ENCODE results near the gene FAM131B.
"Not testable (repeated sequence)": the region's sequence is repeated elsewhere in the genome, so short reads cannot be mapped to it uniquely, and the experiment has no call there.

The FAM131B gene
- 0 to 0.47 reads per million in 2 donors for total RNA-seq

DNA sequence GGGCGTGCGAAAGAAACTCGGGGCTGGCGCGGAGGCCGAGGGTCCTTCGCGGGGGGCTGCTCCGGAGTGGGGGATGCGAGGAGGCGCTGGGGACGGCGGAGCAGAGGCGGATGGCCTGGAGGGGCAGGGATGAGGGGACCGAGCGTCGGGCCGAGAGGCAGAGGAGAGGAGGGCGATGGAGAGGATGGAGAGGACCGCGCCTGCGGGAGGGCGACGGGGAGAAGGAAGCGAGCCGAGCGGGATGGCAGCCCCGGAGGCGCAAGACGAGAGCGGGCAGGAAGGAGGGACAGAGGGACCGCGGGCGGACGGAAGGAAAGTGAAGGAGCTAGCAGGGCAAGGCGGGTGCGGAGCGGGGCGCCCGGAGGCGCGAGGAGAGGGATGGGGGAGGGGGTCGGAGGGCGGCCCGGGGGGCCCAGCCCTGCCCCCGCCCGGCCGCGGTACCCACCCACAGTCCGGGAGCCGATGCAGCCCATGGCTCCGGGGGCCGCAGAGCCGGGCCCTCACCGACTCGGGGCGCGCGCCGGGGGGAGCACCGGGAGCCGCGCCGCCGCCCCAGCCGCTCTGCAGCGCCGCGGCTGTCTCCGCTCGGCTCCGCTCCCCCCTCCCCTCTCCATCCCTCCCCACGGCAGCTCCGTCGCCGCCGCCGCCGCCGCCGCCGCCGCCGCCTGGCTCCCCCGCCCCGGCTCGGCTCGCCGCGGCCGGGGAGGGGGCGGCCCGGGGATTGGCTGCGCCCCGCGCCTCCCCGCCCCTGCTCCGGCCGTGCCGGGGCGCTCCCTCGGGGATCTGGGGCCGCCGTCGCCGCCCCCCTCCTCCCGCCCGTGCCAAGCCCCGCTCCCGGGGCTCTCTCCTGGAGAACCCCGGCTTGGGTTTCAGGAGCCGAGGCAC is at the start of gene FAM131B:
TSS of gene FAM131B (minus strand) at position 583 of the 885 bp plus-strand sequence. CDS start at position 473, 110 bp downstream.
- DNase-seq: peak in 2 of 5 experiments; percentile 35 to 56

DNA sequence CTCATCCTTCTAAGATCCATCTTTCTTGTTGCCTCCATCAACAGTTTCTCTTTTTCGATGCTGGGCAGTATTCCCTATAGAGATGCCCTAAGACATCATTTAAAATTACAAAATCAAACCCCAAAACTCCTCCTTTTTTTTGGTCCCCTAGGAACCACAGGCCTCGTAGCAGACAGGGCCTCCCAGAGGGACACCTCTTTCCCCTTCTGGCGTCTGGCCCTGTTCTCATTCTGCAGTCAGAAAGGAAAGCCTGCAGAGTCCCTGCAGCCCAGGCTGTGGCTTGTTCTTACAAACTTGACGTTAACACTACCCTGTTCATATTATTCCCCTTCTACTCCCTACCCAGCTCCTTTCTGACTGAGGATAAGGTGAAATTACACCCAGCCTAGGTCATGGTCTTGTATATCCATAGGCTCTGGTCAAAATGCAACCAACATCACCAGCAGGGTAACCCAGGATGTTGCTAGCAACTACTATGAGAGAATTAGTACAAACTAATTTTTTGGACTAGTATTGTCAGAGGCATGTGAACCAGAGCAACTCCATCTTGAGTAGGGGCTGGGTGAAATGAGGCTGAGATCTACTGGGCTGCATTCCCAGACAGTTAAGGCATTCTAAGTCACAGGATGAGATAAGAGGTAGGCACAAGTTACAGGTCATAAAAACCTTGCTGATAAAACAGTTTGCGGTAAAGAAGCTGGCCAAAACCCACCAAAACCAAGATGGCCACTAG is 49.6 kb upstream of the FAM131B start:
- DNase-seq: no peak

DNA sequence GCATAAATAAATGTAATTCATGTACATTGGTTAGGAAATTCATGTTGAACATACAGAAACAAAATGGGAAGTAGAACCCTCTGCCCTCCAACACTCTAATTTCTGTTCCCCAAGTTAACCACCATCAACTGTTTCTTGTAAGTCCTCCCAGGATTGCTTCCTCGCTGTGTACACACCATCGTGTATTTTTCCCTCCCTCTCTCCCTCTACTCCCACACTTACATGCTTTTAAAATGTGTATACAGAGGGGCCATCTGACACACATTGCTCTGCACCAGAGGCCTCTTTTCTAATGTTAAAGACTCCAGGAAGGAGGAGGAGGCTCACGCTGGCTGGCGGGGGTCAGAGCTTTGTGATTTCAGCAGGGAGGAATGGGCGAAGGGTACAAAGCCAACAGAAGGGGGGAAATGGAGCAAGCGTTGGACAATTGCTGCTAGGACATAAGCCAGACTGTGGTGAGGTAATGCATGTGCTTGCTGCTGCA is 48.0 kb upstream of the FAM131B start:
- DNase-seq: no peak

DNA sequence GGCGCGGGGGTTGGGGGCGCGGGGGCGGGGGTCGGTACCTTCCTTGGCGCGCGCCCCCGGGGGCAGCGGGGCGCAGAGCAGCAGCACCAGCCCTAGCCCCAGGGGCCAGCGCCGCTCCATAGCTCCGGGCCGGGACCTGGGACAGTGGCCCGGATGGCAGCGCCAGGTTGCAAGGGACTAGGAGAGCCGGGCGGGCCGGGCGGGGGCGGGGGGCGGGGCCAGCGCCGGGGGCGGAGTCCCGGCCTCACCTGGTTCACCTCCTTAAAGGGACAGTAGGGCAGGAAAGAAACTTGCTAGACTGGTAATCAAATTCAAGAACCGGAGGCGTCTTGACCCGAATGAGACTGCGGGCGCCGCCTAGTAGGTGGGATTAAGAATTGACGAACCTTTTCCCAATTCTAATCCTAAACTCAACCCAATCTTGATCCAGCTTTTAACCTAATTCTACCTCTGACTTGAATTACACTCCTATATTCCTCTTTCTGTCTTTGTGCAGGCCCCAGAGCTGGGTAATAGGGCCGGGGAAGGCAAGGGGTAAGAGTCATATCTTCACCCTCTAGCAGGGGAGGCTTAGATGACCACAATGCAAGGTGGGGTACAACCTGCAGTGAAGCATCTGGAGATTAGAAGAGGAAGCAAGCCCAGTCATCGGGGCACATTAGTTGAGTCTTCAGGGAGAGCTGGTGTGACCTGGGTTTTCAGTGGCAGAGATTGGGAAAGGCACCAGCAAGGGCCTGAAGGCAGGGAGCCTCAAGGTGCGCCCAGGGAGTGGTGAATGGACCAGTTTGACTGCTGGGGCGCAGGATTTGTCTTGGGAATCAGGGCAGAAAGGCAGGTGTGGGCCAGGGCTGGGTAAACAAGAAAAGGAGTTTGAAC is 46.4 kb upstream of the FAM131B start, which contains the start of gene EPHA1:
TSS of gene EPHA1 (minus strand) at position 171 of the 876 bp plus-strand sequence. CDS start at position 120, 51 bp downstream.
- DNase-seq: peak in 3 of 5 experiments; percentile 28 to 46 (median 36)

DNA sequence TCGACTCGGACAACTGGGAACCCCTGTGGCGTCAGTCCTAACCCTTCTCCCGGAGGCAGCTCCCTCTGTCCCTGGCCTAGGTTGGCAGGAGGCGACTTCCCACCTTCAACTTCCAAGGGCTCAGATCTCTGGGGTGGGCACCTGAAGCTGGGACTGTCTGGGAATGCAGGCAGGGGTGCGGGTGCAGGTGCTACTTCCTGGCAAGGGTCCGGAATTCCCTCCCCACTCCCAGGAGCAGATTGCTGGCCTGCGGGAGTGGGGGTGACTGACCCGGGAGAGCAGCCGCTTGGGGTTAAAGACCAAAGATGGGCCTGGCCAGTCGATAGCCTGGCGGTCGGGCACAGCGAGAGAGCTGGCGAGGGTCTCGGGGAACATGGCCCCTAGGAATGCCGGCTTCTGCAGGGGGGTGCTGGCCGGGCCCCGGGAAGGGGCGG is 45.8 kb upstream of the FAM131B start:
- DNase-seq: no peak

DNA sequence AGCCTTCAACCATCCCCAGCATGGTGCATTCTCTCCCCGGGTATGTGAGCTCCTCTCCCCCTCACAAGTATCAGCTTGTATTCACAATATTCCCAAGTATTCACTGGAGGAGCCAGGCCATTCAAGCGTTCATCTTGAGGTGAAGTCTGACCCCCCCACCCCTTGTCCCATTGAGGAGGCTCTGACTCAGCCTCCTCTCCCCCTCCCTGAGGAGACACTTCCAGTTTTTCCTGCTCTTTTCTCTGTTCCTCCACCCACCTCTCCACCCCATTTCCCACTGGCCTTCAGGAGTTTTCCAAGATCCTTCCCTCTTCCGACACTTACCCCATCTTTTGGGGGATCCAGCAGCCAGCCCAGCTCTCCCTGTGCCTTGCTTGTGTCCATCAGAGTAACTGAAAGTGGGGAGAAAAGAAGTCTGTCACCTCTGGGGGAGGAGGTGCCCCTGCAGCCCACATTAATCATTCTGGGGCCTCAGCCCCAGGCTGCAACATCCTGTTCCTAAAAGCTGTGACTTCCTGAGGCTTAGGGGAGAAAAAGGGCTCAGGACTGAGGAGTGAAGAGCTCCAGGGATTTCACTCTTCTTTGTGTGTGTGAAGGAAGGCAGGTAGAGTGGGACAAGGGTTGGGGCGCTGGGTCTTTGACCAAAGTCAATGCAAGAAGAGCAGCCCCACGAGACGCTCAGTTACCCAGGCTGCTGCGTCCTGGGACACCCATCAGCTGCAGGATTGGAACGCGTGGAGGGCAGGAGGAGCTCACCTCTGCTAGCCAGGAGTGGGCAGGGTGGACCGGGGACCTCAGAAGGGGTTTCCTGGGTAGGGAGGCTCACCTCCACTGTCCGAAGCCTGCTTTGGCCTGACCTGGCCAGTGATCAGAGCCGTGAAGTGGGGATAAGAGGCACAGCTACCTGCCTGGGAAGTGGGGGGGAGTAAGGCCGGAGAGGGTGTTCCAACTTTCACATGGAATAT is 45.1 kb upstream of the FAM131B start:
- peak in 3 of 5 experiments; percentile 35 to 83 (median 36) for DNase-seq

DNA sequence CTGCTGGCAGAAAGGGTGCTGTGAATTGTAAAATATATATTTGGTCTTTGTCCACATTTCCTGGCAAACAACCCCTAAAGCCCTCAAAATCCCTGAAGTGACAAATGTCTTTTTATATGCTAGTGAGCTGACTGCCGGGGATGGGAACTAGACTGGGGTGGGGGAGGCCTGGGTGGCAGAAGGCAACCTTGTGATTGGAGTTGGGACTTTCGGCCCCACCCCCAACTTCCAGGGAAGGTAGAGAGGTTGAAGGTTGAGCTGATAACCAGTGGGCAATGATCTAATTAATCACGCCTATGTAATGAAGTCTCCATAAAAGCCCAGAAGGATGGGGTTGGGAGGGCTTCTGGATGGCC is 43.5 kb upstream of the FAM131B start:
- DNase-seq: no peak

DNA sequence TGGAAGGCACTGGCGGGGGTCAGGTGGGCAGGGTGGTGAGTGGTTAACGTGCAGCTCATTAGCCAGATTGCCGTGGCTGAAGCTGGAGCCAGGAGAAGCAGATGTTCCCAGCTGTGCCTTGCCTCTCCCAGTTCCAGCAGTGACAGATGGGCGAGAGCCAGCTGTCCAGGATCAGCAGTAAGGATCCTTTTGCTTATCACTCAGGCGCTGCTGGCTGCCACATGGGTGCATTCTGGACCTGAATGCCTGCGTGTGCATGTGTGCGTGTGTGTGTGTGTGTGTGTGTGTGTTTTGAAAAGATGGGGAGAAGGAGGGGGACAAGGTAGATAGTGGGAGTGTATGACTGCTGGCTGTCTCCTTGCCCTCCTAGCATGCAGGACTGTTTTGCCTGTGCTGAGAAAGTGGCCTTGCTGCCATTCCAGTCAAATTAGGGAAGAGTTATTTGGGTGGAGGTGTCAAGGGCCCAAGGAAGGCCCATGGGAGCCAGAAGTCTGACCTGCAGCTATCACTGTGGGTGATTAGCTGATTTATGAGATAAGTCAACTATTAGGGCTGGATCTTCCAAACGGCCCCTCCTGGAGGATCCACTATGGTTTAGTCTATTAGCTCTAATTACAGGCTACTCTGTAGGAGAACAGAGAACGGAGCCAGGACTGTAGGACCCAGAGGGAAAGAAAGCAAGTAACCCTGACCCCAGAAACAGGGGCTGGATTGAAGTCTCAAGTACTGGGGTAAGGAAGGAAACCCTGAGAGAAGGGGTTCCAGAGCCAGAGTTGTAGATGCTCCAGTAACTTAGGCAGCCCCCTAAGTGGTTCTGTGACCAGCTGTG is 42.9 kb upstream of the FAM131B start:
- DNase-seq: no peak

DNA sequence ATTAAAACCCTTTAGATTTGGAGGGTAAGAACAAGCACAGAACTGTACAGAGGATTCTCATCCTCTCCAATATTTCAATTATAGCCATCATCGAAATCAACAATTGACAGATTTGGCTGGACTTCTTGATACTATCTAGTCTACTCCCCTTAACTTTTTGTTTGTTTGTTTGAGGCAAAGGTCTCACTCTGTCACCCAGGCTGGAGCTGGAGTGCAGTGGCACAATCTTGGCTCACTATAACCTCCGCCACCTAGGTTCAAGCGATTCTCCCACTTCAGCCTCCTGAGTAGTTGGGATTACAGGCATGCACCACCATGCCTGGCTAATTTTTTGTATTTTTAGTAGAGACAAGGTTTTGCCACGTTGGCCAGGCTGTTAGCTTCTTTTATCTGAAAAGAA is 39.7 kb upstream of the FAM131B start:
- not testable (repeated sequence) for DNase-seq

DNA sequence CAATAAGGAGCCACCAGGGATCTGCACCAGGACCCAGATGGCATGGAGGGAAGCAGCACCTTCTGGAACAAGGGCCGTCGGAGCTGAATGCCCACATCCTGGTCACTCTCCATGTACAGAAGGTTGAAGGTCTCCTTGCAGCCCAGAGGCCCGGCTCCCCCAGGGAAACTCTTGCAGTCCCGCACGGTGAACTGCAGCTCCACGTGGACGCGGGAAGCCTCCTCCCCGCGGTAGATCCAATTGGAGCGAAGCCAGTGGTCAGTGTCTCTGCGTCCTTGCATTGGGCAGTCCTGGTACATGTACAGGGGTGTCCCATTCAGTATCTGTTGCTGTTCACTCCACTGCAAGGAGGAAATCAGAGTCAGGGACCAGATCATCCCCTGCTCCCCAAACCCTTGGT is 38.8 kb upstream of the FAM131B start:
- DNase-seq: no peak

DNA sequence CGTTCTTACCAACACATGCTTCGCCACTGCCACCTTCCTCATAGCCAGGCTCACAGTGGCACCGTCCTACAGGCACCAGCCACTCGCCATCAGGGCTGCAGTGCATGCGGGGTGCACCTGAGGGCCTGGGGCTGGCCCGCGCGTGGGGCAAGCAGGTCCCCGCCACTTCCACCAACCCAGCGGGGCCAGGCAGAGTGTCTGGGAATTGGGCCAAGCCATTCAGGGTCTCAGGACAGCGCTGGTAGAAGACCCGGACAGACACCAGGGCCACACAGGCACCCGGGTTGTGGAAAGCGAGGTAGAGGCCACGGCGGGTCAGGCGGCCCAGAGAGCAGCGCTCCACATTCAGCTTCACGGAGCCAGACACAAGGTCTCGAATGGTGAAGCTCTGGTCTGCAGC is 37.1 kb upstream of the FAM131B start:
- no peak for DNase-seq

DNA sequence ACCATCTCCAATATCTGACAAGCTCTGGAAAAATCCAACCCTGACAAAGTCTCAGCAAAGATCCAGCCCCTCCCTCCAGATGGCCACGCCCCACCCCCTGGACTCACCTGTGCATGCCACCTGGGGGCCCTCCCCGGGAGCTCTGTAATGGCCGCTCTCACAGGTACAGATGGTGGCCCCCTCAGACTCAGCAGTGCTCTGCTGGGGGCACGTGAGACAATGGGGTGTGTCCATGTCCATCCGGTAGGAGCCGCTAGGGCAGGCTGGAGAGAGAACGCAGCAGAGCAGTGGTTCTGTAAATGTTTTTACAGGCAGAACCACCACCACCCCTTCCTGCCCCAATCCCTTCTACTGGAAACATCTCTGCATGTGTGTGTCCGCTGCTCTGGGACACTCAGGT is 36.6 kb upstream of the FAM131B start:
- DNase-seq: no peak

DNA sequence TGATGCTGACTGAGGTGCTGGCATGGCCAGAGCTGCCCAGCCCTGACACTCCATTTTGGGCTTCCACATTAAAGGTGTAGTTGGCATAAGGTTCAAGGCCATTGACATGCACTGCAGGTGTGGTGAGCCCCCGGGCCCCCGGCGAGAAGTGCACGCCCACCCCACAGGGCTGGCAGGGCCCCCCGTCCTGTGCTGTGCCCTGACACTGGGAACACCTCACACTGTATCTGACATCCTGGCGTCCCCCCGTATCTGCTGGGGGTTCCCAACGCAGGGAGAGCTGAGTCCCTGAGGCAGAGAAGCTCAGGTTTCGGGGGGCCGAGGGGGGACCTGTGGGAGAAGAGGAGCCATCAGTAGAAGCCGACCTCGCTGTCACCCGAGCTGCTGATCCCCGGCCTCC is 36.1 kb upstream of the FAM131B start:
- no peak for DNase-seq

DNA sequence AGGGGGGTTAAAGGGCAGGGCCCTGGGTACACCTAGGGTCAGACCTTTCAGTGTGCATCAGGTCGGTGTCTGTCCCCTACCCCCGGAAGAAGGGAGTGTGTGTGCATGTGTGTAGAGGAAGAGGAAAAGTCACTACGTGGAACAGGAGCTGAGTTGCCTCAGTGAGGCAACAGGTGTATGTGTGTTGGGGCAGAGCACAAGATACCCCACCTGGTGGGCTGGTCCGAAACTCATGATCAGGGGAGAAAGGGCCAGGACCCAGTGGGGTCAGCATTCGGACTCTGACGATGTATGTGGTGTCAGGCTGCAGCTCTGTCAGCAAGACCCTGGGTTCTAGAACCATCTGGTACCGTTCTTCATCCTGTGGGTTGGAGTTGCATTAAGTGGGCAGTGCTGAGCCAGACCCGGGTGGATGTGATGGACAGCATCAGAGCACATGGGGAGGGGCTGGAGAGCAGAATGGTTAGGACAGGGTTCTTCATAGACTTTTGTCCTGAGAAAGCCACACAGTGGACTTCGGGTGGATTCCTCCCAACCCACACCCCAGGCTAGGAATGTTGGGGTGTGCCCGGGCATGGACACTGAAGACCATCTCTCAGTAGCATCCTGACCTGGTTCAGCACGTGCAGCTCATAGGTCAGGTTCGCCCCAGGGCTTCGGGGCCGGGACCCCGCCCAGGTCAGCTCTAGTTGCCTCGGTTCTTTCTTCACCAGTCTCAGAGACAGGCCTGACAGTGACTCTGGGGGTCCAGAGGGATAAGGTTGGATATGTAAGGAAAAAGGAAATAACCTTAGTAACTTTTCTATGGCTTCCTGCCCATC is 35.4 kb upstream of the FAM131B start:
- DNase-seq: no peak

DNA sequence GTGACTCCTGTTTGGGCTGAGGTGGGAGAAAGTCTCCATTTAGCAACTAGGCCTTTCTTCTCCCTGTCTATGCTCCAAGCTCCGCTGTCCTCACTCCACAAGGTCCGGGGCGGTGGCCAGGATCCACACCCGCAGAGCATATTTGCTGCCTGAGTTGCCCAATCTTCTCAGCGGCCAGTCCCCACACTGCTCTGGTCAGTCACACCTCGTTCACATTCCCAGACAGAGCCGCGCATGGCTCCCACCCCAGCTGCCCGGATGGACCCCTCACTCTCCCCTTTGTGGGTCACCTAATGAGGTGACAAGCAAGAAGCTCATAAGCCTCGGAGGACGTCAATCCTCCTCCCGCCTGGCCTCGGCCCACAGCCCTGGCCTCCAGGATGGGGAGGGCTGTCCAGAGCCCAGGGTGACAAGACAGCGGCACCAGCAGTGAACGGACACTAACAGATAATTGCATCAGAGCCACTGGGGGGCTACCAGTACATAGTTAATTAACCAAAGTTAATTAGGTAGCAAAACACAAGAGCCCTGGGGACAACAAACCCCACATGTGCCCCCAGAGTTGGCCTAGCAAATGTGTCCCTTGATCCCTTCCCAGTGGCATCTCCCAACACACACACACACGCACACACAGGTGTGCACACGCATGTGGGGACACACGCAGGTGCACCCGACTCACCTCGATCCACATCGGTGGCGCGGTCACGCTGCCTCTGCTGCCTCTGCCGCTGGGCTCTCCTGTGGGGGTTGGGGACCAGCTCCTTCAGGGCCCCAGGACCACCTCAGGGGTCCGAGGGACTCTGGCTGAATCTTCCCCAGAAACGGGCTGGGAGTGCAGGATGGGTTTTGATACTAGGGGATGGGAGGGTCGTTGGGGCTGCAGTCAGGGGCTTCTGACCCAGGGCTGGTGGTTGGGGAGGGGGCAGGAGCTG is 34.4 kb upstream of the FAM131B start:
- DNase-seq: no peak

DNA sequence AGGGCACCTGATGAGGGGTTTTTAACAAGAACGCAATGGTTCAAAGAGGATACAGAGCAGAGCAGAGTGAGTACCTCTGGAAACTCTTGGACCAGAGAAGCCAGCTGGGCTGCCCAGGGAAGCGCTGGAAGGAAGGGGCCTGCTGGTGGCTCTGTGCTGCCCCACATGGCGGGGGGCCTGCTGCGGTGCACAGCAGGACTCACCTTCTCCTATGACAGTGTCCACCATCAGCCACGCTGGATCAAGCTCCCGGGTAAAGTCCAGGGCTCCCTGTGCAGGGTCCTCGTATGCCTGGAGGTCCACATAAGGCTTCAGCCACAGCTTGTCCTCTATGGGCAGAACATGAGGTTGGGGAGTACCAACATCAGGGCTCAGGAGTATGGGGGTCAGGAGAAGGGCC is 33.7 kb upstream of the FAM131B start:
- no peak for DNase-seq

DNA sequence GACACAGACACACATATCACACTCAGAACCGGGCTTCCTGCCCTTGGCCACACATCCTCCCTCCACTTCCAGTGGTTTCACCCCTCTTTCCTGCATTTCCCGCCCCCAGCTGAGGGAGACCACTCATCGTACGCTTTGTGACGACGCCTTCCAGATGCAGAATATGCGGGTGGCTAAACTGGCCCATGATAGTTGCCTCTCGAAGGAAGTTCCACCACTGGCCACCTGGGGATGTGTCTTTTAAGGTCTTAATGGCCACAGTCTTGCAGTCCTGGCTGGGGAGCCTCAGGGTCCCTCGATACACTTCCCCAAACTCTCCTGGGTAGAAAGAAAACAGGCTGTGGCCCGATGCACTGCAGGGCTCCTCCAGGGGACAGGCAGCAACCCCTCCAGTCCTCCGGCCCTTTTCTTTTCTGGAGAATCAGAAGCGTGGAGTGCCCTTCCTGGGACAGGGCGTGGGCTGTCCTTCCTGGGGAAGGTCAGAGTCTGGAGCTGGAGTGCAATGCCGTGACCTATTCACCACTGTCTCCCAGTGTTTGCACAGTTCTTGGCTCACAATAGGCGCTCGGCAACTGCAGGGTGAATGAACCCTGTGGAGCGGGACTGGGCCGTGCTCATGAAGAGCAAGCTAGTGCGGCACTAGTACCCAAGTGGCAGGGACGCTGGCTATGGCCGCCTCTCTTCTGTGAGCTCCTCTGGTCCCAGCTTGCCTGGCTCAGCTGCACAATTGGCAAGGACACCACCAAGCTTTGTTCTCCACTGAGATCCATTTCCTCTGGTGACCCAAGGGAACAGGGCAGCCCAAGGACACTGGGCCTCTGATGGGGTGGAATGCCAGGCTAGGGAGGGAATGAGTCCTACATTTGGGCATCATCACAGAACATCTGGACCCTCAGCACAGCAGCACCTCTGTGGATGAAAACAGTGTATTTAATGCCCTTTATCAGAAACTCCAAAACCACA is 33.0 kb upstream of the FAM131B start:
- no peak for DNase-seq
